Heart left ventricle (tissue), 16 donors: ENCODE measurements around the gene SOD1. TPM values are rescaled to one million over a fixed set of nuclear protein-coding genes. Genes with fewer than 3 reads are reported as not detected.

Experiments used
- ATAC-seq, 4 donors: fragments of 200-7000 bp; cut with Tn5 transposase; one replicate each; pipeline ENCODE4 v1.9.1; 2020 to 2022; ENCODE audit warnings: moderate library complexity in 4 of 4, mild to moderate bottlenecking in 3 of 4, moderate number of reproducible peaks in 1 of 4
- DNase-seq, 5 donors: peaks; one replicate each; pipeline ENCODE4 v3.0.0-alpha.2; 2020
- H3K27ac ChIP-seq, 12 donors: fragments of 200-600 bp; sonication (generic) in 4 of 12; one replicate each; pipeline versions ENCODE4 v1.5.0 to v1.8.0; 2016 to 2022; ENCODE audit warnings: mild to moderate bottlenecking in 2 of 12
- H3K27me3 ChIP-seq, 9 donors: fragments of 200-600 bp; sonication (generic) in 2 of 9; one replicate each; pipeline versions ENCODE4 v1.5.1 to v1.8.0; 2016 to 2022; ENCODE audit warnings: mild to moderate bottlenecking in 3 of 9
- H3K36me3 ChIP-seq, 9 donors: fragments of 200-600 bp; sonication (generic) in 2 of 9; one replicate each; pipeline versions ENCODE4 v1.5.0 to v1.8.0; 2018 to 2022; ENCODE audit warnings: mild to moderate bottlenecking in 2 of 9
- H3K4me1 ChIP-seq, 12 donors: fragments of 200-600 bp; sonication (generic) in 4 of 12; one replicate each; pipeline versions ENCODE4 v1.5.0 to v1.8.0; 2016 to 2022; ENCODE audit warnings: mild to moderate bottlenecking in 3 of 12
- H3K4me3 ChIP-seq, 12 donors: fragments of 200-600 bp; sonication (generic) in 4 of 12; one replicate each; pipeline versions ENCODE4 v1.5.0 to v1.8.0; 2017 to 2022; ENCODE audit warnings: mild to moderate bottlenecking in 9 of 12, moderate library complexity in 4 of 12
- H3K9me3 ChIP-seq, 12 donors: fragments of 200-600 bp; sonication (generic) in 4 of 12; one replicate each; pipeline versions ENCODE4 v1.5.0 to v1.8.0; 2016 to 2022; ENCODE audit warnings: mild to moderate bottlenecking in 1 of 12
- CTCF ChIP-seq, 12 donors: fragments of 200-600 bp; sonication (generic) in 4 of 12; IDR thresholded peaks; one replicate each; pipeline versions ENCODE4 v1.5.0 to v1.8.0; 2018 to 2022; ENCODE audit warnings: antibody characterized with exemption in 12 of 12, mild to moderate bottlenecking in 5 of 12
- POLR2A ChIP-seq, 2 donors: fragments of 450-650 bp; IDR thresholded peaks; one replicate each; pipeline ENCODE4 v1.6.1; 2017; ENCODE audit warnings: antibody characterized with exemption in 2 of 2, mild to moderate bottlenecking in 2 of 2, moderate library complexity in 2 of 2
- WGBS, 4 donors: extraction: QIAGEN DNeasy Blood & Tissue Kit in 2 of 4; methylation state at CpG; one replicate each; pipeline versions ENCODE4 v1.1.5 to v1.1.7; 2013 to 2018; 5-methylcytosine and 5-hydroxymethylcytosine counted together
- intact Hi-C, 10 donors: fragments of 100-400 bp; cut with DNase I; formaldehyde crosslinking; loops; one replicate each; pipeline versions ENCODE4 v1.11.1 to v1.14.2; 2022
- polyA plus RNA-seq, 2 donors: library from polyadenylated mRNA; stranded (reverse); fragments of 200-250 nt; gene quantifications; one replicate each; pipeline ENCODE4 v1.2.3, GENCODE V29; 2013
- total RNA-seq, 9 donors: library from RNA; depleted of rRNA in 2 of 9; stranded (reverse); fragments of >200 nt in 2 of 9; fragmentation: NEBNext Ultra II Directional in 3 of 9; extraction: Animal tissue kit (Norgen Biotek cat#: 25700) in 3 of 9; gene quantifications; one replicate each; pipeline versions ENCODE4 v1.1.0 to v1.2.4, GENCODE V29; 2016 to 2023
- donor health status: ischemic (EF 13 %, LVEDD 7.1; RV severe dilation, severe dysfunction).
- donor health status: healthy with polysubstance abuse.
- donor health status: DM: no; HTN: yes; CAD: no.
- donor health status: DM: no; HTN: no; CAD: no.
- donor health status: ischemic (EF 25% LVEDD 6.9; RV normal size, moderate dysfunction).
- donor health status: ischemic (EF 25% LVEDD 5.7; RV mildly dilated, moderate dysfunction).
- donor health status: healthy.
- donor health status: DM: yes; HTN: yes; CAD: no.
- donor health status: ischemic (EF 35%, LVEDD 5.7; RV mildly dilated, moderate dysfunction).
- donor health status: nonischemic (EF 11% LVEDD 7.7; RV severe dilation, severe dysfunction).
- donor health status: DM: yes; HTN: yes; CAD: no.
- donor health status: PGD.
- donor health status: ischemic (EF 29% LVEDD 5.4; RV normal size, mild dysfunction).
- donor health status: nonischemic (EF 23%, LVEDD 6.1; RV moderate dilation, normal function).

Gene SOD1
- total and polyA plus RNA-seq, 11 donors = 348 to 644 (median 422) TPM

- TF ChIP-seq CTCF (IDR thresholded peaks at IDR 0.05) = no peak
- no peak for TF ChIP-seq POLR2A (IDR thresholded peaks at IDR 0.05)
- Histone ChIP-seq H3K36me3 (peaks cover 0 to 100% (median 99%) of the 10 kb centered on the region in 9 donors), H3K27me3 (no peaks in the 10 kb centered on the region), H3K4me3 (no peak overlapping the region), H3K9me3 (no peaks in the 10 kb centered on the region), H3K27ac (no peak overlapping the region), H3K4me1 (no peaks in the 10 kb centered on the region)
- ATAC-seq = no peak
- DNase-seq = no peak
- intact Hi-C loops = no loop called here
Measured at GRCh38 chr21:31698461-31698860, 39.0 kb downstream of the SOD1 start.

DNA sequence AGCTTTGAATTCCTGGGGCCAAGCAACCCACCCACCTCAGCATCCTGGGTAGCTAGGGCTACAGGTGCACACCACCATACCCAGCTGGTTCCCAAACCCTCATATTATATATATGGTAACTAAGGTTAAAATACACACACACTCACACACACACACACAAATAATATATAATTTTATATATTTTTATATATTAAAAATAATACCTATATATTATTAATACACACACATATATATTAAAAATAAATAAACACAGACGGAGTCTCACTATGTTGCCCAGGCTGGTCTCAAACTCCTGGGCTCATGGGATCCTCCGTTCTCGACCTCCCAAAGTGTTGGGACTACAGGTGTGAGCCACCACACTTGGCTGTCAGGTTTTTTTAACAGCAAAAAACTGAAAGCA, 40.5 kb downstream of the SOD1 start:
- no peaks in the 10 kb centered on the region for H3K27me3 ChIP-seq
- no peak overlapping the region for H3K4me3 ChIP-seq
- no peak for ATAC-seq
- WGBS, 4 donors = 96 to 98% (median 97%) methylated on average over 3 of the region's 3 CpGs
- DNase-seq = no peak
- TF ChIP-seq CTCF (IDR thresholded peaks at IDR 0.05) = no peak
- peaks cover 0 to 99% (median 85%) of the 10 kb centered on the region in 9 donors for H3K36me3 ChIP-seq
- intact Hi-C loops = no loop called here
- no peaks in the 10 kb centered on the region for H3K4me1 ChIP-seq
- no peak overlapping the region for H3K27ac ChIP-seq
- H3K9me3 ChIP-seq = no peaks in the 10 kb centered on the region

GRCh38 chr21:31706562-31706961, 47.1 kb downstream of the SOD1 start:
- no peak for ATAC-seq
- Histone ChIP-seq H3K9me3 (no peaks in the 10 kb centered on the region), H3K27me3 (no peaks in the 10 kb centered on the region), H3K36me3 (peaks cover 0 to 42% (median 20%) of the 10 kb centered on the region in 9 donors), H3K27ac (no peak overlapping the region), H3K4me1 (peaks cover 0 to 41% (median 22%) of the 10 kb centered on the region in 12 donors), H3K4me3 (no peak overlapping the region)
- intact Hi-C loops = no loop called here
- 85 to 95% (median 90%) methylated on average over 3 of the region's 3 CpGs for WGBS, 4 donors
- DNase-seq = no peak
- TF ChIP-seq POLR2A (IDR thresholded peaks at IDR 0.05) = no peak
- no peak for TF ChIP-seq CTCF (IDR thresholded peaks at IDR 0.05)

GRCh38 chr21:31707499-31707898, 48.0 kb downstream of the SOD1 start:
- peaks cover 0 to 43% (median 22%) of the 10 kb centered on the region in 12 donors for H3K4me1 ChIP-seq
- H3K36me3 ChIP-seq = peaks cover 0 to 32% (median 10%) of the 10 kb centered on the region in 9 donors
- H3K27ac ChIP-seq = no peak overlapping the region
- ATAC-seq (no peak), DNase-seq (no peak)
- intact Hi-C loops = no loop called here
- no peaks in the 10 kb centered on the region for H3K9me3 ChIP-seq
- H3K27me3 ChIP-seq = no peaks in the 10 kb centered on the region
- H3K4me3 ChIP-seq = no peak overlapping the region
- no peak for TF ChIP-seq POLR2A (IDR thresholded peaks at IDR 0.05)
- TF ChIP-seq CTCF (IDR thresholded peaks at IDR 0.05) = no peak
